ENCODE measurements around the gene LSAMP. TPM values are rescaled to one million over a fixed set of nuclear protein-coding genes. Genes with fewer than 3 reads are reported as not detected.

The LSAMP gene
- total RNA-seq, 1 experiment from 2014 or later, result not detected

DNA sequence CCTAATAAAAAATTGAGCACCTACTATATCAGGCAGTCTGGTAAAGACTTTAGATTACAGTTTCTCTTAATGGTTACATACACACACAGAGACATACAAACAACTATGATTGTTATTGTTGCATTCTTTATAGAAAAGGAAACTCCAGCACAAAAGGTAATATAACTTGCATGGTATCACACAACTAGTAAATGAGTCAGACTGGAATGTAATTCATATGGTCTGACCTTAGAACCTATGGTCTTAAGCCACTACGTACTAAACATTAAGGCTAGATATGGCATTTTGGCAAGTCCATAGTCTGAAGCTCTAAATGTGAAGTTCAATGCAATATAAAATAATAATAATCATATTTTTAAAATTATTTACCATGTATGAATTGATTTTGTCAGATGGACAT is 380.6 kb downstream of the LSAMP start:
- no peak for DNase-seq (ENCODE audit: unreplicated experiment)
- Mint-ChIP-seq H3K4me1 (ENCODE audit: insufficient read depth, unreplicated experiment) (peaks cover 6% of the 10 kb centered on the region), H3K27ac (ENCODE audit: low read depth, unreplicated experiment) (no peak overlapping the region), H3K36me3 (ENCODE audit: insufficient read depth, unreplicated experiment) (no peaks in the 10 kb centered on the region), H3K4me3 (ENCODE audit: unreplicated experiment) (no peak overlapping the region), H3K9me3 (ENCODE audit: unreplicated experiment) (no peaks in the 10 kb centered on the region), H3K27me3 (ENCODE audit: insufficient read depth, unreplicated experiment) (no peaks in the 10 kb centered on the region)
- TF ChIP-seq, protein P1, sequence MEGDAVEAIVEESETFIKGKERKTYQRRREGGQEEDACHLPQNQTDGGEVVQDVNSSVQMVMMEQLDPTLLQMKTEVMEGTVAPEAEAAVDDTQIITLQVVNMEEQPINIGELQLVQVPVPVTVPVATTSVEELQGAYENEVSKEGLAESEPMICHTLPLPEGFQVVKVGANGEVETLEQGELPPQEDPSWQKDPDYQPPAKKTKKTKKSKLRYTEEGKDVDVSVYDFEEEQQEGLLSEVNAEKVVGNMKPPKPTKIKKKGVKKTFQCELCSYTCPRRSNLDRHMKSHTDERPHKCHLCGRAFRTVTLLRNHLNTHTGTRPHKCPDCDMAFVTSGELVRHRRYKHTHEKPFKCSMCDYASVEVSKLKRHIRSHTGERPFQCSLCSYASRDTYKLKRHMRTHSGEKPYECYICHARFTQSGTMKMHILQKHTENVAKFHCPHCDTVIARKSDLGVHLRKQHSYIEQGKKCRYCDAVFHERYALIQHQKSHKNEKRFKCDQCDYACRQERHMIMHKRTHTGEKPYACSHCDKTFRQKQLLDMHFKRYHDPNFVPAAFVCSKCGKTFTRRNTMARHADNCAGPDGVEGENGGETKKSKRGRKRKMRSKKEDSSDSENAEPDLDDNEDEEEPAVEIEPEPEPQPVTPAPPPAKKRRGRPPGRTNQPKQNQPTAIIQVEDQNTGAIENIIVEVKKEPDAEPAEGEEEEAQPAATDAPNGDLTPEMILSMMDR (IDR thresholded peaks at IDR 0.05; ENCODE audit: unreplicated experiment), result no peak
- intact Hi-C loops (cut with micrococcal nuclease), result no loop called here
- CTCF ChIA-PET, result no interaction called here
- POLR2A ChIA-PET, result interaction anchor here (1.6 kb wide), 1 partner anchor 25 kb away, joined by 3 read pairs; no protein-coding TSS in a partner anchor
- BruUV-seq (replicated peaks), result no TSS peak

DNA sequence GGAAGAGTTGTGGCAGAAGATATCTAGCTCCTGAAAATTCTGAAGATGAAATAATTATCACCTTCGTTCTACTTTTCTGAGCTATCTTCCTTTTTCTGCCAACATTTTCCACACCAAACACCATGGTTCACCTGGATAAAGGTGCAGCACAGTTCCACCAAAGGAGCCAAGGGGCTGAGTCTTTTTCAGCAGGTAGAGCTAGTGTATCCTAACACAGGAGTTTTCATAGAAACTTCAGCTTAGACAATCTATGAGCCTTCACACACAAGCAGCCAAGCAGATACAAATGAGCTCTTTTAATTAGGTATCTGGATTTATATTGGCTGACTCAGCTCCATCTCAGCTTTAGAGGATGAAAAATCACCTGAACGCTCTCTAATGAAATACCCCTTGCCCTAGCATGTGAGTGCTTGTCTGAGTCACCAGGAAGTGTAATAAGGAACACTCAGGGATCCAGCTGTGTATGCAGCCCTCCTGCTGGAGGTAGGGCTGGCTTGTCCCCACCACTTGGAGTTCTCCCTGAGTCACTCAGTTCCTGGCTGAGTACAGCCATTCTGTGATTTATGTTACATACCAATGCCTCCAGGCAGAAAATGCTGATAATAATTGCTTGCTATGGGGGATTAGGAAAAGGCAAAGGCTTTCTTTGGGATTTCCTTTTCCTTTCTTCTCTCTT is 385.7 kb downstream of the LSAMP start:
- H3K9me3 Mint-ChIP-seq (ENCODE audit: unreplicated experiment), result no peaks in the 10 kb centered on the region
- H3K4me3 Mint-ChIP-seq (ENCODE audit: unreplicated experiment), result no peak overlapping the region
- TF ChIP-seq, protein P1 (IDR thresholded peaks at IDR 0.05; ENCODE audit: unreplicated experiment), result no peak
- peak; percentile 87 for DNase-seq (ENCODE audit: unreplicated experiment)
- POLR2A ChIA-PET, result interaction anchor here (1.2 to 1.8 kb wide), 2 partner anchors 9 to 21 kb away, joined by 6 to 10 read pairs; no protein-coding TSS in a partner anchor
- peaks cover 8% of the 10 kb centered on the region for H3K4me1 Mint-ChIP-seq (ENCODE audit: insufficient read depth, unreplicated experiment)
- intact Hi-C loops (cut with micrococcal nuclease), result no loop called here
- H3K36me3 Mint-ChIP-seq (ENCODE audit: insufficient read depth, unreplicated experiment), result no peaks in the 10 kb centered on the region
- peak overlapping the region; percentile 62 for H3K27ac Mint-ChIP-seq (ENCODE audit: low read depth, unreplicated experiment)
- CTCF ChIA-PET, result interaction anchor here (0.7 to 1.2 kb wide), 3 partner anchors 122 to 1845 kb away, joined by 3 to 4 read pairs (median 3); no protein-coding TSS in a partner anchor
- no TSS peak for BruUV-seq (replicated peaks)
- H3K27me3 Mint-ChIP-seq (ENCODE audit: insufficient read depth, unreplicated experiment), result no peaks in the 10 kb centered on the region

DNA sequence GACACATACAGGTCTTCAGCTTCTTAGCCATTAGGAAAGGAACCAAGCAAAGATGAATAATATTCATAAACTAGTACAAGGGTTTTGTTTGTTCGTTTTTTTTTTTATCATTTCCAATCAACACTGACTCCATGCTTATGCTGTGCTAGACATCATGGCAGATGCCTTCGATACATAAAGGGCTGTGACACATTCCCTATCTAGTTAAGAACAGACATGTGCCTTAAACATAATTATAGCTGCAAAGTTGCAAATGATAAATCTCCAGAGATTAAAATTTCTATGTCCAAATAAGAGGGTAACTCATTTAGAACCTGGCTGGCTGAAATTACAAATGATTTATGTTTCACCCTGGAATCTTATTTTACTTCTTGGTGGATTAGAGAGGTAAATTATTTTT is 386.4 kb downstream of the LSAMP start:
- intact Hi-C loops (cut with micrococcal nuclease), result no loop called here
- H3K36me3 Mint-ChIP-seq (ENCODE audit: insufficient read depth, unreplicated experiment), result no peaks in the 10 kb centered on the region
- H3K27me3 Mint-ChIP-seq (ENCODE audit: insufficient read depth, unreplicated experiment), result no peaks in the 10 kb centered on the region
- ChIA-PET POLR2A (interaction anchor here (1.2 to 1.8 kb wide), 2 partner anchors 8 to 20 kb away, joined by 6 to 10 read pairs; no protein-coding TSS in a partner anchor), CTCF (interaction anchor here (1.1 to 1.2 kb wide), 2 partner anchors 121 to 137 kb away, joined by 3 to 4 read pairs; no protein-coding TSS in a partner anchor)
- no peak overlapping the region for H3K27ac Mint-ChIP-seq (ENCODE audit: low read depth, unreplicated experiment)
- no TSS peak for BruUV-seq (replicated peaks)
- no peak for DNase-seq (ENCODE audit: unreplicated experiment)
- H3K9me3 Mint-ChIP-seq (ENCODE audit: unreplicated experiment), result no peaks in the 10 kb centered on the region
- TF ChIP-seq, protein P1 (IDR thresholded peaks at IDR 0.05; ENCODE audit: unreplicated experiment), result no peak
- H3K4me1 Mint-ChIP-seq (ENCODE audit: insufficient read depth, unreplicated experiment), result peaks cover 8% of the 10 kb centered on the region
- H3K4me3 Mint-ChIP-seq (ENCODE audit: unreplicated experiment), result no peak overlapping the region

DNA sequence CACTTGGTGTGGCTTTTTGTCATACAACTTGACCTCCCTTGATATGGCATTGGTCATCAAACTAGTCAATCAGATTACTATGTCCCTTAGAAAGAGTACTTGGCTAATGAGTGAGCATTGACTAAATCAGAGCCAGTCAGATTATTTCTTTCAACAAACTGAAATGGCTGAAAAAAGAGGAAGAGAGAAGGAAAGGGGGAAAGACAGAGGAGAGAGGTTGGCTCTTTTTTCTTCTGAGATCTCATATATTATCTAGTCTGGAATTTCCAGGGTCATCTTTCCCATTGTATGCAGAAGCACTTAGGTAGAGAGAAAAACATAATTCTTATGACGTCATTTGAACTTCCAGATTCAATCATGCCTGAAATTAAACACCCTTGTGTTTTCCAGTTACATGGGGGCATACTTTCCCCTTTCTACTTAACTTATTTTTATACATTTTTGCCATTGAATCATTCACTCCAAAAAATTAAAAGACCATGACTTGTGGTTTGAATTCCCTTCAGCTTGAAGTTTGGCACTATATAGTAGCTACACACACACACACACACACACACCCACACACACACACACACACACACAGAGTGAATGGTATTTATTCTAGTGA is 387.8 kb downstream of the LSAMP start:
- H3K4me3 Mint-ChIP-seq (ENCODE audit: unreplicated experiment), result no peak overlapping the region
- POLR2A ChIA-PET, result interaction anchor here (0.8 kb wide), 1 partner anchor 18 kb away, joined by 4 read pairs; no protein-coding TSS in a partner anchor
- H3K9me3 Mint-ChIP-seq (ENCODE audit: unreplicated experiment), result no peaks in the 10 kb centered on the region
- H3K4me1 Mint-ChIP-seq (ENCODE audit: insufficient read depth, unreplicated experiment), result peaks cover 8% of the 10 kb centered on the region
- H3K27me3 Mint-ChIP-seq (ENCODE audit: insufficient read depth, unreplicated experiment), result no peaks in the 10 kb centered on the region
- intact Hi-C loops (cut with micrococcal nuclease), result no loop called here
- TF ChIP-seq, protein P1 (IDR thresholded peaks at IDR 0.05; ENCODE audit: unreplicated experiment), result no peak
- DNase-seq (ENCODE audit: unreplicated experiment), result no peak
- no peaks in the 10 kb centered on the region for H3K36me3 Mint-ChIP-seq (ENCODE audit: insufficient read depth, unreplicated experiment)
- no peak overlapping the region for H3K27ac Mint-ChIP-seq (ENCODE audit: low read depth, unreplicated experiment)
- BruUV-seq (replicated peaks), result no TSS peak
- CTCF ChIA-PET, result interaction anchor here (0.6 kb wide), 1 partner anchor 700 kb away, joined by 3 read pairs; no protein-coding TSS in a partner anchor

Data from MCF 10A (cell line).